Effector memory CD4-positive, alpha-beta T cell (primary cell): Measurements from ENCODE around the gene ARHGEF7.
"Not testable (repeated sequence)": the region's sequence is repeated elsewhere in the genome, so short reads cannot be mapped to it uniquely, and the experiment has no call there.

ENCODE experiments used
- DNase-seq, 3 donors: peaks; one replicate each; pipeline ENCODE4 v3.0.0-alpha.2; 2020
- H3K27ac ChIP-seq: 2 replicates; pipeline ENCODE4 v1.7.0; 2013; ENCODE audit warnings: mild to moderate bottlenecking, low read length, moderate library complexity; ENCODE audit not compliant: insufficient read depth, poor library complexity, severe bottlenecking
- H3K27me3 ChIP-seq: replicated peaks from 2 replicates; pipeline ENCODE4 v1.7.0; 2013; ENCODE audit warnings: mild to moderate bottlenecking, low read length; ENCODE audit not compliant: insufficient read depth, control insufficient read depth, poor library complexity, severe bottlenecking
- H3K36me3 ChIP-seq: 2 replicates; pipeline ENCODE4 v1.7.0; 2013; ENCODE audit warnings: mild to moderate bottlenecking, low read length, moderate library complexity; ENCODE audit not compliant: control insufficient read depth, insufficient read depth
- H3K4me1 ChIP-seq: 2 replicates; pipeline ENCODE4 v1.7.0; 2013; ENCODE audit warnings: low read length, mild to moderate bottlenecking; ENCODE audit not compliant: control insufficient read depth, insufficient read depth, poor library complexity, severe bottlenecking
- H3K4me3 ChIP-seq: 2 replicates; pipeline ENCODE4 v1.7.0; 2013; ENCODE audit warnings: low read length, low read depth, mild to moderate bottlenecking; ENCODE audit not compliant: insufficient read depth, poor library complexity, severe bottlenecking
- H3K9me3 ChIP-seq: 2 replicates; pipeline ENCODE4 v1.7.0; 2013; ENCODE audit warnings: mild to moderate bottlenecking, low read length, moderate library complexity; ENCODE audit not compliant: control insufficient read depth

The ARHGEF7 gene

DNA sequence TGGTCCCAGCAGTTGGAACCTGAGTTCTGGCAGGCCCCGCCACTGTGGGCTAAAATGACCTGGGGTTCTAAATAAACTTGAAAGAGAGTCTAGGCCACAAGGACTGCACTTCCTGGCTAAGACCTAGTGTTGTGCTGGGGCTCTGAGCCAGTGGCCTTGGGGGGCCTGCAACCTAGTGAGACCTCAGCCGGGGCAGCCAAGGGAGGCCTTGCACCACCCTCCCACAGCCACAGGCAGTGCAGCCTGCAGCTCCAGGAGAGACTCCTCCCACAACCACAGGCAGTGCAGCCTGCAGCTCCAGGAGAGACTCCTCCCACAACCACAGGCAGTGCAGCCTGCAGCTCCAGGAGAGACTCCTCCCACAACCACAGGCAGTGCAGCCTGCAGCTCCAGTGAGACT is 142.8 kb downstream of the ARHGEF7 start:
- H3K27ac ChIP-seq, H3K27me3 ChIP-seq, H3K4me3 ChIP-seq, DNase-seq, H3K4me1 ChIP-seq, H3K9me3 ChIP-seq: not testable (repeated sequence)
- peaks cover 39% of the 10 kb centered on the region for H3K36me3 ChIP-seq

DNA sequence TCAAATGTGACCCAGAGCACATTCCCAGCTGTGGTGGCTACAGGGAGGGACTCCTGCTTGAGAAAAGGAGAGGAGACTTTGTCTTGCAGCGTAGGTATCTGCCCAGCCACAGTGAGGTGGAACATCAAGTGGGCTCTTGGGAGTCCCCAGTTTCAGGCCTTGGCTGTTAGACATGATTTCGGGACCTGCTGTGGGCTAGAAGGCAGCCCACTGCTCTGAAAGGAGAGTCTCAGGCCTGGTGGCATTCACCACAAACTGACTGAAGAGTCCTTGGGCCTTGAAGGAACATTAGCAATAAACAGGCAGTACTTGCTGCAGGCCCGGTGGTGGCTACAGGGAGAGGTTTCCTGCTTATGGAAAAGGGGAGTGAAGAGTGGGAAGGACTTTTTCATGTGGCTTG is 143.5 kb downstream of the ARHGEF7 start:
- H3K9me3 ChIP-seq, result peaks cover 7% of the 10 kb centered on the region
- H3K4me1 ChIP-seq, result no peaks in the 10 kb centered on the region
- DNase-seq, result no peak
- no peak overlapping the region for H3K27ac ChIP-seq
- no peaks in the 10 kb centered on the region for H3K27me3 ChIP-seq
- H3K4me3 ChIP-seq, result no peak overlapping the region
- H3K36me3 ChIP-seq, result peaks cover 34% of the 10 kb centered on the region

DNA sequence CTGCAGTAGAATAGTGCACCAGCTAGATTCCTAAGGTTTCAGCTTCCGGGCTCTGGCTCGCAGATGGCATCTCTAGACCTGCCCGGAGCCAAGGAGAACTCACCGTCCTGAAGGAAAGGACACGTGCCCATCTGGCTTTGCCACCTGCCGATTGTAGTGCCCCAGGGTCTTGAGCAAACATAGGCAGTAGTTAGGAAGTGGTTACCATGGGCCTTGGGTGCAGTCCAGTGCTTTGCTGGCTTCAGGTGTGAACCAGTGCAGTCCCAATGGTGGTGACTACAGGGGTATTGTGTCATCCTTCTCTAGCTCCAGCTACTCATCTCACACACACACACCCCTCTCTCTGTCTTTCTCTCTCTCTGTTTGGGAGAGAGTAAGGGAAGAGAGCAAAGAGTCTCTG is 143.9 kb downstream of the ARHGEF7 start:
- no peak overlapping the region for H3K4me3 ChIP-seq
- H3K27ac ChIP-seq, result no peak overlapping the region
- H3K27me3 ChIP-seq, result no peaks in the 10 kb centered on the region
- DNase-seq, result no peak
- peaks cover 7% of the 10 kb centered on the region for H3K9me3 ChIP-seq
- H3K36me3 ChIP-seq, result peaks cover 32% of the 10 kb centered on the region
- no peaks in the 10 kb centered on the region for H3K4me1 ChIP-seq

DNA sequence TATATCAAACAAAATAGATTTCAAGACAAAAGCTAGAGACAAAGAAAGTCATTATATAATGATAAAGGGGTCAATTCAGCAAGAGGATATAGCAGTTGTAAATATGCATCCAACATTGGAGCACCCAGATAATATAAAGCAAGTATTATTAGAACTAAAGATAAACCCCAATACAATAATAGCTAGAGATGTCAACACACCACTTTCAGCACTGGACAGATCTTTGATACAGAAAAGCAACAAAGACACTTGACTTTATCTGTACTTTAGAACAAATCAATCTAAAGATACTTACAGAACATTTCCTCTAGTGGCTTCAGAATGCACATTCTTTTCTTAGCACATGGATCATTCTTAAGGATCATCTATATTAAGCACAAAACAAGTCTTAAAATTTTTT is 146.2 kb downstream of the ARHGEF7 start:
- Histone ChIP-seq H3K4me1 (no peaks in the 10 kb centered on the region), H3K27ac (no peak overlapping the region), H3K4me3 (no peak overlapping the region), H3K27me3 (no peaks in the 10 kb centered on the region), H3K9me3 (peaks cover 7% of the 10 kb centered on the region), H3K36me3 (peaks cover 29% of the 10 kb centered on the region)
- no peak for DNase-seq

DNA sequence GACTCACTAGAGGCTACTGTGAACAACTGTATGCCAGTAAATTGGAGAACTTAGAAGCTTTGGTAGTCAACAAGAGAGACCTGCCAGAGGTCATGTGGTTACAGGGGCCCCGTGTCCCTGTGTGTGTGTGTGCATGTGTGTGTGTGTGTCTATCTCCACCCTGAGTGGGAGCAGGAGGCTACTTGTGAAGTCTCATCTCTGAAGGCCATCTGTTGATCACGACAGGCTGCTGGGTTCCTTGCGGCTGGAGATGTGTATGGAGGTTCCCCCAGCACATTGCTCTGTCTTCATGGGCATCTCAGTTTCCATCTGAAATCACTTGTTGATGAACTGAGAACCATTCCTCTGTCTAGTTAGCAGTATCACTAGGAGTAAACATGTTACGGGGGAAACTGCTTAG is 147.2 kb downstream of the ARHGEF7 start:
- Histone ChIP-seq H3K9me3 (peaks cover 7% of the 10 kb centered on the region), H3K4me1 (no peaks in the 10 kb centered on the region), H3K36me3 (peaks cover 29% of the 10 kb centered on the region), H3K4me3 (no peak overlapping the region), H3K27me3 (no peaks in the 10 kb centered on the region), H3K27ac (no peak overlapping the region)
- no peak for DNase-seq

DNA sequence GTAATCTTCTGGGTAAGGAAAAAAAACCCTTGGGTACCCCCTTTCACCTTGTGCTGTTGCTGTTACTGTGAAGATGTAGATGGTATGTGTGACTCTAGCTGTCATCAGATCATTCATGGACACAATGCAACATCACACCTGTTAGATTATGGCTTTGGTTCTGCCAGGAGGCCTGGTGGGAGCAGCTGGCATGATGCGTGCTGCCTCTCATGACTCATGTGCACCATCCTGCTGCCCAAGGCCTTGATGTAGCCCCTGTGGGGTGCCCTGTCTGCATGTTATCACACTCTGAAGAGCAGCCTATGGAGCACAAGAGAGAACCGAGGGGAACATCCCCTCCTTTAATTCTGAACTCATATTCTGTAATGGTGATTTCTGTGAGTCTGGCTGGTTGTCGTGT is 147.6 kb downstream of the ARHGEF7 start:
- H3K27me3 ChIP-seq, result no peaks in the 10 kb centered on the region
- H3K4me1 ChIP-seq, result no peaks in the 10 kb centered on the region
- no peak for DNase-seq
- peaks cover 7% of the 10 kb centered on the region for H3K9me3 ChIP-seq
- H3K36me3 ChIP-seq, result peaks cover 29% of the 10 kb centered on the region
- H3K4me3 ChIP-seq, result no peak overlapping the region
- H3K27ac ChIP-seq, result no peak overlapping the region

DNA sequence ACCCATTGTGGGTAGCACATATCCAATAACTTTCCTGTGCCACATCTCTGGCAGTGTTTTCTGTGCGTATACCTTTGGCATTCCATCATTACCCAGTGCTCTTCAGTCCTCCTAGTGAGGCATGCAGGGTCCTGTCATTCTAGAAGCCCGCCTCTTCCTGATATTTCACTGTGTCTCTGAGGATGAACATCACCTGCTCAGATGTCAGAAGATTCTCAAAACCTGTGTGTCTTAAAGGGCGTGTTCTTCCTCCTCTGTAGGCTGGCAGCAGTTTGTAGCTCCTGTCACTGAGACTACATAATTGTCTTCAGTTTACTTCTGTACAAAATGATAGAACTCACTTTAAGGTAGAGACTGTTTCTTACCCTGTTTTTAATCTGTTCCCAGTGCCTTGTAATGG is 148.5 kb downstream of the ARHGEF7 start:
- peaks cover 7% of the 10 kb centered on the region for H3K9me3 ChIP-seq
- no peak overlapping the region for H3K27ac ChIP-seq
- no peak for DNase-seq
- no peaks in the 10 kb centered on the region for H3K4me1 ChIP-seq
- H3K4me3 ChIP-seq, result no peak overlapping the region
- H3K27me3 ChIP-seq, result no peaks in the 10 kb centered on the region
- H3K36me3 ChIP-seq, result peaks cover 22% of the 10 kb centered on the region

DNA sequence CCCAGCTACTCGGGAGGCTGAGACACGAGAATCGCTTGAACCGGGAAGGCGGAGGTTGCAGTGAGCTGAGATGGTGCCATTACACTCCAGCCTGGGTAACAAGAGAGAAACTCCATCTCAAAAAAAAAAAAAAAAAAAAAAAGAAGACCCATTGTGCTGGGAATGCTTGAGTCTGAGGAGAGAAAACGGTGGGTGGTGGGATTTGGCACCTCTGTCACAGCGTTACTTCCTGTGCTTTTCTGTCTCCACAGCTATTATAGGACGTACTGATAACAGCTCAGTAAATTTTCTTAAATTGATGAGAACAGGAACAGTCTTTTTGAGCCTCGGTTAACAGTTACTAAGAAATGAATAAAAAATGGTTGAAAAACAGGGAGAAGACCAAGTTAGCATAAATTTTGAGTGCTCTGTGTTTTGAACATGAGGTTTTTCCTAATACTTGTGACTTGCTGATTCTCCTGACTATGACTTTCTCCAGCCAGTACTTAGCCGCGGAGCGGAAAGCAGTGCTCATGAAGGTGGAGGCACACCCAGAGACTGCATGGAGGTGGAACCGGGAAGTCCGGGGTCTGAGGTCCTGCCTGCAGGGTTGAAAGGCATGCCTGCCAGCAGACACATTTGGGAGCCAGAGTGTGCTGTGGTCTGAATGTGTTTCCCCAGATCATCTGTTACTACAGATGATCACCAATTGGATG is 150.0 kb downstream of the ARHGEF7 start:
- H3K36me3 ChIP-seq, result peaks cover 19% of the 10 kb centered on the region
- H3K4me1 ChIP-seq, result no peaks in the 10 kb centered on the region
- no peak overlapping the region for H3K27ac ChIP-seq
- H3K27me3 ChIP-seq, result no peaks in the 10 kb centered on the region
- DNase-seq, result no peak
- no peaks in the 10 kb centered on the region for H3K9me3 ChIP-seq
- H3K4me3 ChIP-seq, result no peak overlapping the region

DNA sequence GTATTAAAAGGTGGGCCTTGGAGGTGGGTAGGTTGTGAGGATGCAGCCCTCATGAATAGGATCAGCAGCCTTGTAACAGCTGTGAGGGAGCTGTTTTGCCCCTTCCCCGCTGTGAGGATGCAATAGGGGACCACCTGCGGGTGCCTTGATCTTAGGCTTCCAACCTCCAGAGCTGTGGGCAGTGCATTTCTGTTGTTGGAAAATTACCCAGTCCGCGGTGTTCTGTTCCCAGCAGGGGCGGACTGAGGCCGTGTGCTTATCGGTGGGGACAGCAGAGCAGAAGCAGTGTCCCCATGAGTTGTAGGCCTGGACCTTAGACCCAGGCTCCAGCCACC is 150.6 kb downstream of the ARHGEF7 start:
- Histone ChIP-seq H3K4me3 (no peak overlapping the region), H3K36me3 (peaks cover 19% of the 10 kb centered on the region), H3K27ac (no peak overlapping the region), H3K4me1 (no peaks in the 10 kb centered on the region), H3K9me3 (no peaks in the 10 kb centered on the region), H3K27me3 (no peaks in the 10 kb centered on the region)
- DNase-seq, result no peak

DNA sequence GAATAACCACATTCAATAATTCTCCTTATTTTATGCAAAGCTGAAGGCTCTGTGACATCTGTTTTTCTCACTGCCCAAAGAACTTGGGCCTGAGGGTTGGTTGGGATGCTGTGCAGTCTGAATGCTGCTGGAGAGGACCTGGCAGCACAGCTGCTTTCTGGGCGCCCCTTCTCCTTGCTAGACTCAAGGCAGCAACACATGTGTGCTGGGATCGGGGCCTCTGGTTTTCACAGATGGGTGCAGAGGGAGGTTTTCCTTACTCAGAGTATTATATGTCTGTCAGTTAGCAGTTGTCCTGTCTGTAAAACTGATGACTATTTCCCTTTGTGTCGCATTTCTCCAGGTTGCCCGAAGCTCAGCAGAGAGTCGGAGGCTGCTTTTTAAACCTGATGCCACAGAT is 152.1 kb downstream of the ARHGEF7 start:
- Histone ChIP-seq H3K27ac (no peak overlapping the region), H3K4me1 (no peaks in the 10 kb centered on the region), H3K27me3 (no peaks in the 10 kb centered on the region), H3K36me3 (peaks cover 19% of the 10 kb centered on the region), H3K4me3 (no peak overlapping the region), H3K9me3 (no peaks in the 10 kb centered on the region)
- DNase-seq, result no peak
